Activated CD8-positive, alpha-beta memory T cell treated with anti-CD3 and anti-CD28 coated beads for 48 hours (primary cell): Measurements from ENCODE around the gene OXTR.

ENCODE experiments used
- DNase-seq, 3 experiments: peaks; one replicate each; pipeline ENCODE4 v3.0.0-alpha.2; 2020; ENCODE audit warnings: low read depth in 2 of 3, low spot score in 2 of 3

OXTR gene

GRCh38 chr3:8713901-8714759 lies 55.3 kb downstream of the OXTR start:
- DNase-seq, result no peak

- DNase-seq, result no peak
Observed at GRCh38 chr3:8712908-8713255, 56.5 kb downstream of the OXTR start.

GRCh38 chr3:8712045-8712907 lies 57.1 kb downstream of the OXTR start:
- no peak for DNase-seq

DNA sequence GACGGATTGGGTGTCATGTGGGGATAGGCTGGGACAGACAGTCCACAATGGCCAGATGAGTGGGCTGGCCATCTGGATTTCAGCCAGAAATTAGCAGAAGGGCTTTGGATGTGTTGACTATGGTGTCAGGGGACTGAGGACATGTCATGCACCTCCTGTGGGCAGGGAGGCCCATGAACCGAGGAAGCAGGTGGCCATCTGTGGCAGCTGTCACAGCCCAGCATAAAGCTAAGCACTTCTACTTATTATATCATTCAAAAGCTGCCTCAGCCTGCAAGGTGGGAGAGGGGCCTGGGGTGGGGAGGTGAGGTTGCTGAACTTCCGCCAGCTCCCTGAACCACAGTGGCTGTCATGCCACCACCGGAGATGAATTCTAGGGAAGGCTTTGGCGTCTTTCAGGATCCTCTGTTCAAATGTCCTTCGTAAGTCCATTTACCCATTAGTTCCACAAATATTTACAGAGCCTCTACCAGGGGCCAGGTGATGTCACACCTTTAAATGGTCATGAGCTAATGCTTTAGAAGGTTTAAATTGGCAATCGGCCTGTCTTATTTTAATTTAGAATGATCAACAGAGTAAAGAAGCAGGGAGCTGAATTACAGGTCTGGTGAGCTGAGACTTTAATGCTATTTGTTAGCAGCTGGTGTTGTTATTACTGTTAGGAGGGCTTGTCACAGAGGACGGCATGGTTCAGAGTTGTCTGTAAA lies 59.5 kb downstream of the OXTR start:
- no peak for DNase-seq

GRCh38 chr3:8709287-8709686 lies 60.1 kb downstream of the OXTR start:
- DNase-seq, result no peak

- no peak for DNase-seq
Observed at GRCh38 chr3:8705575-8705974, 63.8 kb downstream of the OXTR start.

DNA sequence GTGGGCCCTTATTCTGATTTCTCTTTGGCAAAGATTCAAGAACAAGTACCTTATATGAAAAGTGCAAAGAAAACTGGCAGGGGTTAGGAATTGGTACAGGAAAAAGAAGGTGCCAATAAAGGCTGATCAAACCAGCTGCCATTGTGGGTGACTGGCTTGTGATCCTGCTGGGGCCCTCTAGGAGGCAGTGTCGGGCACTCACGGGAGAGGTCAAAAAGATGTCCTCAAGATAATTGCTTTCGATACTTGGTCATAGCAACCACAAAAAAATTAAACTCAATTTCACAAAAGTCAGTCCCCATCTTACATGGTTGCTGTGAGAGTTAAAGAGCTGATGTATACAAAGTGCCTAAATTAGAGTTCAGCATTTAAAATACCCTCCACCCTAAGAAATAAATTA lies 66.9 kb downstream of the OXTR start:
- no peak for DNase-seq
